ENCODE data around the gene GSAP.

The GSAP gene

DNA sequence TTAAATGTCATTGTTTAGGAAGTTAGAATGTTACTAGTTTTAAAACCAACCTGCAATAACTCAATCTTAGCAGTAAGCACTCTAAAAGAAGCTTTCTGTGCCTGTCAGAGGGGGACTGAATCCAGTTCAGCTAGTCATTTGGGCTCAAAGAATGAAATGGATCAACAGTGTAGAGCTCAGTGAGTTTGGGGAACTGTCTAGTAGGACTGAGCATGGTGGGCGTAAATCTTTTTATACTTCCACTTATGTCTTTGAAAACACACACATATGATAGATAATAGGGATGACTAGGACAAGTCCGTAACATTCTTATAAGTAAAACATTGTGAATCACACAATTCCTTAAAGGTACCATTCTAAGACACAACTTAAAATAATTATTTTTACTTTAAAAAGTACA lies 11.5 kb downstream of the GSAP start:
- DNase-seq, result no peak

- no peak for DNase-seq
Measured at GRCh38 chr7:77403957-77404356, 12.2 kb downstream of the GSAP start.

DNA sequence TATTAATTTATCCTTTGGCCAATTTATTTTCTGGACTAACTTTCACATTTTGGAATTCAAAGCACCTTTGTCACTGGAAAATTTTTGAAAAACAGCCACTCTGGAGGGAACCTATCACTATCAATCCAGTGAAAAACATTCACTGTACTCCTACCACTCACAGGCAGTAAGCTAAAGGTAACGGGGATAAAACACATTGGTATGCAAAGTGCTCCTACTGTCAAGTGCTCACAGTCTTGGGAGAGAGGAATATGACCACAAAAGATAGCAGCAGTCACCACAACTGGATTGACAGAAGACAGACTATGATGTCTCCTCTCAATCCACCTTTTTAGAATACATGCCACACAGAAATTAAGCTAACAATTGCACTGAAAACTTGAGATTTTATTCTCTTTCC lies 13.3 kb downstream of the GSAP start:
- DNase-seq, result no peak

DNA sequence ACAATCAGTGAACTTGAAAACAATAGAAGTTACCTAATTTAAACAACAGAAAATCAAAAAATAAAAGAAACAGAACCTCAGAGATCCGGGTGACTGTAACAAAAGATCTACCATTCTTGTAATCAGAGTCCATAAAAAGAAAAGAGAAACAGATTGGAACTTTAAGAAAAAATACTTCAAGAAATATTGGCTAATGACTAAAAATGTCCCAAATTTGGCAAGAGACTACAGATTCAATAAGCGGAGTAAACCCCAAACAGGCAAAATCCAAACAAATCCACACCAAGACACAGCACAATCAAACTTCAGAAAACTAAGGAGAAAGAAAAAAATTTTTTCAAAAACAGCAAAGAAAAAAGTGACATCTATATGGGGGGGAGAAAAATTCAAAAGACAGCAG lies 15.1 kb downstream of the GSAP start:
- DNase-seq, result no peak

GRCh38 chr7:77399816-77400215 lies 16.3 kb downstream of the GSAP start:
- no peak for DNase-seq

GRCh38 chr7:77396894-77397547 lies 19.1 kb downstream of the GSAP start:
- DNase-seq, result no peak

DNA sequence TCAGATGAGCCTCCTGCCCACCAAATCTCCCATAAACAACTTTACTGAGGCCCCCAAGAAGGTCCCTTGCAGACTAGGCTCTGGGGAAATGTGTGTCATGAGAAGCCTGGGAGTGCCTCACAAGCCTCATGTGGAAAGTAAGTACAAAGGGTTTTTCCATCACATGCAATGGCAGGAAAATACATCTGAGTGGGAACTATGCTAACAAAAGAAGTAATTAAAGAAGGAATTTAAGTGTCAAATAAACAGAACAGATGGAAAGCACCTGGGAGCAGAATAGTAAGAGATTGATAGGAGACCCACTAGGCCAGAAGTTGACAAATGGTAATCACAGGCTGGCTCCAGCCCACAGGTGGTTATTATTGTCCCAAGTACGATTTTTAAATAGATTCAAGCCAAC lies 20.5 kb downstream of the GSAP start:
- no peak for DNase-seq

- no peak for DNase-seq
Measured at GRCh38 chr7:77393954-77394353, 22.2 kb downstream of the GSAP start.

- DNase-seq, result no peak
Measured at GRCh38 chr7:77393261-77393660, 22.9 kb downstream of the GSAP start.

- no peak for DNase-seq
Measured at GRCh38 chr7:77391230-77391629, 24.9 kb downstream of the GSAP start.

DNA sequence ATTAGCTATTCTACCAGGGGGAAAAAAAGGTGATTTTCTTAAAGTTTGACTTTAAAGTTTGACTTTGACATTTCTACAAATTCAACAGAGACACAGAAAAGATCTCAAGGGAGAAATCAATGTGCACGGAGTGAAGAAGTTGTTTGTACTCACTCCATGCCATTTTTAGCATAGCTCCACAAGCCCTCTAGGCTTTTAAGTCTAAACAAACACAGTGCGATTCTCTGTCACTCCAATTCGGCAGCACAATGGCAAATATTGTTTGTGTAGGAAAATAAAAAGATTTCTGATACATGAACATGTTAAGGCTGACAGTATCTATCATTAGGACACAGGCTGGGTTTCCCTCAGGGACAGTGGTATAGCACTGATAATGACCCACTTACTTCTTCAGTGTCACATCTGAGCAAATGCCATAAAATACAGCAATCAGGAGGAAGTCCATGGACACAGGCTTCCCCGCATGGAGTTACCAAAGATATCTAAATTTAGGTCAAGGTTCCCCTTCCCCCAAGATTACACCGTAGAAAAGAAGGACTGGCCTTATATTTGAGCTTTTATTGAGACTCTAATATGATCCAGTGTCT lies 28.0 kb downstream of the GSAP start:
- no peak for DNase-seq

DNA sequence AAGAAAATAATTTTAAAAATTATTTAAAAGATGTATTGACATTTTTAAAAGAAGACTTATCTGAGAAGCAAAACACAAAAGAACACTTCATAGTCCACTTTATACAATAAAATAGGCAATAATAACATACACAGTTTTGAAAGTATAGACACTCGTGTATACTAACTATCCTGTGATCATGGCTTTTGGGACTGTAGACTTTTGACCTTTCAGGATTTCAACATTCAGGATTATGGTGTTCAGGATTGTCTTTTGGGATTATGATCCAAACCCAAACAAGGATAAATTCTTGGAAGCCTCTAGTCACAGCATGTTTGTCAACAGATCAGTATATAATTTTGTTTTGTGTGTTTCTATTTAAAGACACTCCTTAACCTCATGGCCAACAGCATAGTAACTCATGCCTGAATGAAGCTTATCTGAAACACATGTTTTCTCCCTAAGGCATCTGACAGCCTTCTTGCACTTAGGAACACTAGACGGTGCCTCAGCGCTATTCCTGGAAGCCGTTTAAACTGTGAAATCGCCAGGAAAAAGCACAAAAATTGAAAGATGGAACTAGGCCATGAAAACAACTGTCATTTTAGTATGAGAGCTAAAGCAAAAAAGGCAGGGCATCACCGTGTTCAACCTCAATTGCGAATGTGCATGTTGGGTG lies 29.9 kb downstream of the GSAP start:
- DNase-seq, result no peak

- DNase-seq, result no peak
Measured at GRCh38 chr7:77383333-77383740, 32.8 kb downstream of the GSAP start.

GRCh38 chr7:77382532-77382931 lies 33.6 kb downstream of the GSAP start:
- no peak for DNase-seq

- DNase-seq, result no peak
Measured at GRCh38 chr7:77378584-77378983, 37.6 kb downstream of the GSAP start.

GRCh38 chr7:77370606-77371005 lies 45.5 kb downstream of the GSAP start:
- DNase-seq, result no peak

- DNase-seq, result no peak
Measured at GRCh38 chr7:77368974-77369373, 47.2 kb downstream of the GSAP start.

- no peak for DNase-seq
Measured at GRCh38 chr7:77367976-77368375, 48.2 kb downstream of the GSAP start.

DNA sequence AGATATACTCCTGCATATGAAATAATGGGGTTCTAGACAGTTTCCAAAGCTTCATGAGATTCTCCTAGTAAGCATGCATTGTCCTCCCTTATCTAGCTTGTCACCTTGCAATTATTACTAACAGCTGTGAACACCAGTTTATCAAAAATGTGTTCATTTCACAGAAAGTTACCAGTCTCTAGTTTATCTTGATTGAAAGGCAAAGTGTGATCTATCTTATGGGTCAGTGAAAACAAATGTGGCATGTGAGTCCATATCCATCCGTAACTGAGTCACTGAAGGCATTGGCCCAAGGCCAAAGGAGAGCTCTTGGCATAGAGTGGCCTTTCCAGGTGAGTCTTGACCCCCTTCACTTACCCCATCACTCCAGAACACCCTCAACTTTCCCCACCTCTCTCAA lies 53.2 kb downstream of the GSAP start:
- no peak for DNase-seq

- no peak for DNase-seq
Measured at GRCh38 chr7:77360969-77361368, 55.2 kb downstream of the GSAP start.

- no peak for DNase-seq
Measured at GRCh38 chr7:77360104-77360503, 56.0 kb downstream of the GSAP start.

DNA sequence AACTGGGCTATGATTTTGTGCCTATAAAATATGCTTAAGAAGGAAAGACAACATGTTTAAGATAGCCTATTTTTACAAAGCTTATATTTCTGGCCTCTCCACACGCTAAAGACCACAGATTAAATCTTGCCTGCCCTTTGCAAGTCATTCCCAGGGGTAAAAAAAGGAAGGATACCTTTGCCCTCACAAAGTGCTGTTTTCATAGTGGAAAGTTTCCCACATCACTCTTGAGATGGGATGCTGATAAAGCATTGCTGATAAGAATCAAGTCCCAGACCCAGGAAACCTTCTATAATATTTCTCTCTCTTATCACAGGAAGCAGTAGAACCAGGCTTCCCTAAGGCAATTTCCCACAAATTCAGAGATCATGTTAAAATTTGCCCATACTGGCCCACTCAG lies 56.5 kb downstream of the GSAP start:
- no peak for DNase-seq

- no peak for DNase-seq
Measured at GRCh38 chr7:77354914-77355313, 61.2 kb downstream of the GSAP start.

- no peak for DNase-seq
Measured at GRCh38 chr7:77354484-77354883, 61.7 kb downstream of the GSAP start.

GRCh38 chr7:77353911-77354310 lies 62.2 kb downstream of the GSAP start:
- DNase-seq, result no peak

Data from NCI-H1105 (cell line).